Type B pancreatic cell (in vitro differentiated cells): ENCODE data around the gene LY6G6C. TPM values are rescaled to one million over a fixed set of nuclear protein-coding genes. Genes with fewer than 3 reads are reported as not detected.

Experiments used
- DNase-seq: peaks from one replicate; pipeline ENCODE4 v3.0.0; 2021; ENCODE audit warnings: mixed read lengths; ENCODE audit not compliant: unreplicated experiment; ENCODE audit errors: extremely low spot score
- H3K27ac Mint-ChIP-seq: 2 replicates; pipeline ENCODE4 v1.8.0; 2021; ENCODE audit warnings: mild to moderate bottlenecking, mixed read lengths
- H3K27me3 Mint-ChIP-seq: 2 replicates; pipeline ENCODE4 v1.8.0; 2021; ENCODE audit warnings: mixed read lengths
- H3K36me3 Mint-ChIP-seq: 2 replicates; pipeline ENCODE4 v1.8.0; 2021; ENCODE audit warnings: mixed read lengths
- H3K4me1 Mint-ChIP-seq: one replicate; pipeline ENCODE4 v1.8.0; 2021; ENCODE audit warnings: mixed read lengths; ENCODE audit not compliant: unreplicated experiment
- H3K4me3 Mint-ChIP-seq: 2 replicates; pipeline ENCODE4 v1.8.0; 2021; ENCODE audit warnings: mild to moderate bottlenecking, mixed read lengths
- H3K9me3 Mint-ChIP-seq: 2 replicates; pipeline ENCODE4 v1.8.0; 2021; ENCODE audit warnings: mixed read lengths
- CTCF ChIP-seq: fragments of 200-600 bp; sonication (generic); conservative IDR thresholded peaks from 2 replicates; pipeline ENCODE4 v1.5.0; 2021; ENCODE audit warnings: antibody characterized with exemption, mild to moderate bottlenecking
- total RNA-seq: library from RNA; stranded (reverse); gene quantifications from 2 replicates; pipeline ENCODE4 v1.2.1, GENCODE V29; 2021; ENCODE audit warnings: low replicate concordance

The LY6G6C gene
- total RNA-seq, 1 donor from 2014 or later = 2.5 TPM

- TF ChIP-seq CTCF = no peak
- DNase-seq = no peak
- Mint-ChIP-seq H3K9me3 (no peaks in the 10 kb centered on the region), H3K4me3 (peak overlapping the region; percentile 98), H3K27ac (peak overlapping the region; percentile 99), H3K27me3 (no peaks in the 10 kb centered on the region), H3K36me3 (peaks cover 9% of the 10 kb centered on the region), H3K4me1 (peaks cover 44% of the 10 kb centered on the region)
Measured at GRCh38 chr6:31740397-31741223, 19.1 kb upstream of the LY6G6C start.

GRCh38 chr6:31739639-31740396 lies 18.3 kb upstream of the LY6G6C start, which contains the start of gene MSH5:
Gene MSH5, plus strand, starts transcription at chr6:31740005. Its CDS starts 462 bp downstream, at chr6:31740467.
- no peaks in the 10 kb centered on the region for H3K9me3 Mint-ChIP-seq
- peak; percentile 97 for DNase-seq
- H3K27ac Mint-ChIP-seq = peak within 1 kb of the TSS; percentile 99
- no peak for TF ChIP-seq CTCF
- H3K27me3 Mint-ChIP-seq = no peaks in the 10 kb centered on the region
- H3K4me1 Mint-ChIP-seq = peaks cover 39% of the 10 kb centered on the region
- peak within 1 kb of the TSS; percentile 98 for H3K4me3 Mint-ChIP-seq
- peaks cover 9% of the 10 kb centered on the region for H3K36me3 Mint-ChIP-seq

- H3K36me3 Mint-ChIP-seq = peaks cover 17% of the 10 kb centered on the region
- H3K9me3 Mint-ChIP-seq = no peaks in the 10 kb centered on the region
- no peaks in the 10 kb centered on the region for H3K27me3 Mint-ChIP-seq
- H3K4me1 Mint-ChIP-seq = peaks cover 41% of the 10 kb centered on the region
- peak overlapping the region; percentile 99 for H3K27ac Mint-ChIP-seq
- DNase-seq = no peak
- peak; percentile 37 for TF ChIP-seq CTCF
- H3K4me3 Mint-ChIP-seq = peak overlapping the region; percentile 98
Measured at GRCh38 chr6:31737991-31738979, 16.7 kb upstream of the LY6G6C start.

- no peaks in the 10 kb centered on the region for H3K9me3 Mint-ChIP-seq
- TF ChIP-seq CTCF = no peak
- peak overlapping the region; percentile 98 for H3K4me3 Mint-ChIP-seq
- H3K27me3 Mint-ChIP-seq = no peaks in the 10 kb centered on the region
- no peak for DNase-seq
- peaks cover 20% of the 10 kb centered on the region for H3K36me3 Mint-ChIP-seq
- peaks cover 44% of the 10 kb centered on the region for H3K4me1 Mint-ChIP-seq
- H3K27ac Mint-ChIP-seq = peak overlapping the region; percentile 99
Measured at GRCh38 chr6:31737315-31737990, 15.9 kb upstream of the LY6G6C start.
